ENCODE results near the gene CMPK1.

The CMPK1 gene

GRCh38 chr1:47388891-47389238, 55.3 kb downstream of the CMPK1 start:
- DNase-seq (ENCODE audit: extremely low spot score, insufficient read length, low read depth) = peak; percentile 14
- peak; percentile 67 for FAIRE-seq

- DNase-seq (ENCODE audit: extremely low spot score, insufficient read length, low read depth) (no peak), FAIRE-seq (no peak)
Observed at GRCh38 chr1:47389731-47390130, 56.1 kb downstream of the CMPK1 start.

- DNase-seq (ENCODE audit: extremely low spot score, insufficient read length, low read depth) = no peak
- no peak for FAIRE-seq
Observed at GRCh38 chr1:47390843-47391242, 57.3 kb downstream of the CMPK1 start.

DNA sequence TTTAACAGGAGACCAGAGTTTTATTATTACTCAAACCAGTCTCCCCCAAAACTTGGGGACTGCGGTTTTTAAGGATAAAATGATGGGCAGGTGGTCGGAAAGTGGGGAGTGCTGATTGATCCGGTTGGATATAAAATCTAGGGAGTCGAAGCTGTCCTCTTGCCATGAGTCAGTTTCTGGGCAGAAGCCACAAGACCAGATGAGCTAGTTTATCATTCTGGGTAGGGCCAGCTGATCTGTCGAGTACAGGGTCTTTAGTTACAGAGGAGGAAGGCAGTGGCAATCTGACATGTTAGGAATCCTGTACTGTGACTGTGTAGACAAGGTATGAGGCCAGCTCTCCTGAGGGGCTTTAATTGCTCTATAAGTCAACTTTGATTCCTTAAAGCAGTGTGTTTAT, 59.6 kb downstream of the CMPK1 start:
- FAIRE-seq (no peak), DNase-seq (ENCODE audit: extremely low spot score, insufficient read length, low read depth) (no peak)

GRCh38 chr1:47395433-47395832, 61.8 kb downstream of the CMPK1 start:
- no peak for FAIRE-seq
- DNase-seq (ENCODE audit: extremely low spot score, insufficient read length, low read depth) = no peak

- DNase-seq (ENCODE audit: extremely low spot score, insufficient read length, low read depth) (no peak), FAIRE-seq (no peak)
Observed at GRCh38 chr1:47396671-47397196, 63.1 kb downstream of the CMPK1 start.

GRCh38 chr1:47399138-47399845, 65.7 kb downstream of the CMPK1 start:
- FAIRE-seq = no peak
- DNase-seq (ENCODE audit: extremely low spot score, insufficient read length, low read depth) = no peak

DNA sequence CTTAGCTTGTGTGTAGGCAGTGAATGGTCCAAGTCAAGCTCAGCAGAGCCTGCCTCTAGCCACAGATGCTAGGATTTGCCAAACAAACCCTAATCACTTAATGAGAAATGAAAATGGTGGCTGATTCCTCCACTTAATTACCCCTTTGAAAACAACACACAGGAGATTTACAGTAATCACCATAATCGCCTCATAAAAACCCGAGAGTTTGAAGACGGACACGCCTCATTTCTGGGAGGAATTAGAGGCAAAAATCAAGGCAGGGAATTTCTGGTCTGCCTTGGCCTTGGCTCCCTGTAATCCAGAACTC, 66.2 kb downstream of the CMPK1 start:
- no peak for FAIRE-seq

GRCh38 chr1:47401761-47402160, 68.2 kb downstream of the CMPK1 start:
- no peak for DNase-seq (ENCODE audit: extremely low spot score, insufficient read length, low read depth)
- no peak for FAIRE-seq

More for the DNA sequence above, 66.2 kb downstream of the CMPK1 start:
- DNase-seq (ENCODE audit: extremely low spot score, insufficient read length, low read depth) = no peak

DNA sequence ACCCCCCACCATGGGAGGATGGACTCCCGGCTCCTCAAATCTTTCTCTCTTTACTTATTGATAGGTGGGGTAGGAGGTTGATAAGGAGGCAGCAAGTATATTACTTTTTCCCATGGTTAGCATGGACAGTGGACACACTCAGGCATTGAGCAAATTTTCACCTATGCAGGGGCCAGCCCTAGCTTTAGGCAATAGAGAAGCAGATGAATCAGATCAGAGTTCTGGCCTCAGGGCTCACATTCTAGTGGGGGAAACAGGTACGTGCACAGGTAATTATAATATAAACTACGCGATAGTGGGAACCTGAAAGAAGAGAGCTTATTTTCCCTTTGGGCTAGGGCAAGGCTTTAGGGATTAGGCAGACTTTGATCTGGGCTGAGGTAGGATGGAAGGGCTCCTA, 69.0 kb downstream of the CMPK1 start:
- DNase-seq (ENCODE audit: extremely low spot score, insufficient read length, low read depth) = no peak

GRCh38 chr1:47403321-47403910, 69.8 kb downstream of the CMPK1 start:
- DNase-seq (ENCODE audit: extremely low spot score, insufficient read length, low read depth) (no peak), FAIRE-seq (no peak)

More for the DNA sequence above, 69.0 kb downstream of the CMPK1 start:
- no peak for FAIRE-seq

- no peak for FAIRE-seq
- DNase-seq (ENCODE audit: extremely low spot score, insufficient read length, low read depth) = no peak
Observed at GRCh38 chr1:47405697-47406096, 72.1 kb downstream of the CMPK1 start.

- no peak for FAIRE-seq
- no peak for DNase-seq (ENCODE audit: extremely low spot score, insufficient read length, low read depth)
Observed at GRCh38 chr1:47406966-47407365, 73.4 kb downstream of the CMPK1 start.

DNA sequence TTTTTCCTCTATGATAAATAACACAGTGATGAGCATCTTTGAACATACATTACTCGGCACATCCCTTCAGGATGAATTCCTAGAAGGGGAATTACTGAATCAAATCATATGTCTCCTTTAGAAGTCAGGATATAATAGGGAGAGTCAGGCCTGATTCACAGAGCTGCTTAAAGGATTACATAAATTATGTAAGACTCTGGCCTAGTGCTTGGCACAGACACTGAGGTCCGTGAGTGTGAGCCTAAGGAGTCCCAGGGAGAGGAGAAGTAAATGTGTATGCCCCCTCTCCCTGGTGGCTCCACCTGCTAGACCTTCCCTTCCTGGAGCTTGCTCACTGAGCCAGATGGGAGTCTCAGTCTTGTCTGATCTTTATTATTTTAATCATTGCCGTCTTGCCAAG, 73.9 kb downstream of the CMPK1 start:
- FAIRE-seq (no peak), DNase-seq (ENCODE audit: extremely low spot score, insufficient read length, low read depth) (no peak)

- FAIRE-seq (no peak), DNase-seq (ENCODE audit: extremely low spot score, insufficient read length, low read depth) (no peak)
Observed at GRCh38 chr1:47409311-47410067, 75.9 kb downstream of the CMPK1 start.

DNA sequence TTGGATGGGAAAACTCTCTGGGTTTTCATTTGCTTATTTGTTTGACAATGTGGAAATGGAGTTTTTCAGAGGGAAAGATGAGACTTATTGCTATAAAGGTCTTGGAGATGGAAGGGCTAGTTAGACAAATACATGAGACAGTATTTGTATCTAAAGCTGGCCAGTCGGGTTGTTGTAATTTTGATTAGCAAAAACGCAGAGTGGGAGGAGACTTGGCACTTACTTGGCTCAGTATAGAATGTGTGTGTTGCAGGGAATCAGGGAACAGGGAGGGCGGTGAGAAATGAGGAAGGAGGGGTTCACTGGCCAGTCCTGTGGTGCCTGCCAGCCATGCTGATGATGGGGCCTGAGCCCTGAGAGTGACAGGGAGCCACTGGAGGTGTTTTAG, 76.5 kb downstream of the CMPK1 start:
- FAIRE-seq = no peak
- no peak for DNase-seq (ENCODE audit: extremely low spot score, insufficient read length, low read depth)

- no peak for FAIRE-seq
- DNase-seq (ENCODE audit: extremely low spot score, insufficient read length, low read depth) = no peak
Observed at GRCh38 chr1:47411436-47411835, 77.8 kb downstream of the CMPK1 start.

DNA sequence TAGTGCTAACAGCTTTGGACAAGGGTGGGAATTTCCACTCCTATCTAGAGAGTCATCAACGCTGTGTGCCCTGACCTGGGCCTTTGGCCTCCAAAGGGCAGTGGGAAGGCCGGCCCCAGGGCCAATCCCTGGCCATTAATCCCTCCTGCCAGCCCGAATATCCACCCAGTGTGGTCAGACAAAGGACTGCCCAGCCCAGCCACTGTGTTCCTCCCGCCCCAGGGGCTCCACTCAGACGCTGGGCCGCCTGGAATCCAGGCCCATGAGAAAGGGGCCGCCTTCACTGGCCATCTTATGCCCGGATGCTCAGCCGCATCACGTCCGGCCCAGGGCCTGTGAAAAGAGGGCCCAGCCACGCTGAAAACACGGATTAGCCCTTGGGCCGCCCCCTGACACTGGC, 78.8 kb downstream of the CMPK1 start:
- no peak for FAIRE-seq
- DNase-seq (ENCODE audit: extremely low spot score, insufficient read length, low read depth) = no peak

DNA sequence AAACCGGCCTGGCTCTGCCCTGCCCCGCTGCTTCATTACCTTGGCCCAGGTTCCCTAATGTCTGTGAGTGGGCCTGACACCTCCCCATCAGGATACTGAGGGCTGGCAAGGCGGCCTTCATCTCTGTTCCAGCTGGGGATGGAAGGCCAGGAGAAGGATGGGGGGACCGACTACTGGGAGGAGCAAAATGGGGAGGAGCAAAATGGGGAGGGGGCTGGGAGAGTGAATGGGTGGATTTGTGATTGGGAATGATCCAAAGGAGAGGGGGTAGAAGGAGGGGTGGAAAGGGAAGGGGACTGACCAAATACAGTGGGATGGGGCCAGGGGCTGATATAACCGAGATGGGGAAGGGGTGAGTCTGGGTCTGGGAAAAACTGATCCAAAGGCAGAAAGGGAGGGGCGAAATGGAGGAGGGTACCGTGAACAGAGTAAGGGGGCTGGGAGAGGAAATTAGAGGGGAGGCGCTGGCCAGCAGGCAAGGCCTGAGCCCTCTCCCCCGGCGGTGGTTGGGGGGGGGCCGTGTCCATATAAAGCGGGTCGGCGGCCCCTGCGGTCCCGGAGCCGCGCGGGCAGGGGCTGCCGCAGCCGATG, 82.2 kb downstream of the CMPK1 start, which contains the start of gene FOXE3:
Gene FOXE3, plus strand, starts transcription at position 558 of the 591 bp plus-strand sequence. Its CDS starts 31 bp downstream, at position 589.
- no peak for FAIRE-seq
- no peak for DNase-seq (ENCODE audit: extremely low spot score, insufficient read length, low read depth)

DNA sequence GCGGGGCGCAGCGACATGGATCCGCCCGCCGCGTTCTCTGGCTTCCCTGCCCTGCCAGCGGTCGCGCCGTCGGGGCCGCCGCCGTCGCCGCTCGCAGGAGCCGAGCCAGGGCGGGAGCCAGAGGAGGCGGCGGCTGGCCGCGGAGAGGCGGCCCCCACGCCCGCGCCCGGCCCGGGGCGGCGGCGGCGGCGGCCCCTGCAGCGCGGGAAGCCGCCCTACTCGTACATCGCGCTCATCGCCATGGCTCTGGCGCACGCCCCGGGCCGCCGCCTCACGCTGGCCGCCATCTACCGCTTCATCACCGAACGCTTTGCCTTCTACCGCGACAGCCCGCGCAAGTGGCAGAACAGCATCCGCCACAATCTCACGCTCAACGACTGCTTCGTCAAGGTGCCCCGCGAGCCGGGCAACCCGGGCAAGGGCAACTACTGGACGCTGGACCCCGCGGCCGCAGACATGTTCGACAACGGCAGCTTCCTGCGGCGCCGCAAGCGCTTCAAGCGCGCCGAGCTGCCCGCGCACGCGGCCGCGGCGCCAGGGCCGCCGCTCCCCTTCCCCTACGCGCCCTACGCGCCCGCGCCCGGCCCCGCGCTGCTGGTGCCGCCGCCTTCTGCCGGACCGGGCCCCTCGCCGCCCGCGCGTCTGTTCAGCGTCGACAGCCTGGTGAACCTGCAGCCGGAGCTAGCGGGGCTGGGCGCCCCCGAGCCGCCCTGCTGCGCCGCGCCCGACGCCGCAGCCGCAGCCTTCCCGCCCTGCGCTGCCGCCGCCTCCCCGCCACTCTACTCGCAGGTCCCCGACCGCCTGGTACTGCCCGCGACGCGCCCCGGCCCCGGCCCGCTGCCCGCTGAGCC, 83.0 kb downstream of the CMPK1 start:
- DNase-seq (ENCODE audit: extremely low spot score, insufficient read length, low read depth) = no peak
- FAIRE-seq = no peak

Data from GM18507 (cell line).